Loucy (cell line): ENCODE data around the gene SUPT6H.

Experiments used
- H2AFZ ChIP-seq: fragments of 200-600 bp; sonication (generic); 2 replicates; pipeline ENCODE4 v1.6.0; 2016; ENCODE audit warnings: antibody characterized with exemption, mild to moderate bottlenecking, low read length, moderate library complexity
- H3F3A ChIP-seq: fragments of 200-600 bp; 2 replicates; pipeline ENCODE4 v1.6.0; 2016; ENCODE audit warnings: antibody characterized with exemption, low read depth, mild to moderate bottlenecking
- H3K27me3 ChIP-seq: fragments of 200-600 bp; sonication (generic); 2 replicates; pipeline ENCODE4 v1.6.1; 2014; ENCODE audit warnings: low read length, mild to moderate bottlenecking; ENCODE audit not compliant: insufficient read depth, poor library complexity, severe bottlenecking
- H3K36me3 ChIP-seq: fragments of 200-600 bp; sonication (generic); 2 replicates; pipeline ENCODE4 v1.6.1; 2016; ENCODE audit warnings: low read length; ENCODE audit not compliant: insufficient read depth
- H3K4me1 ChIP-seq: fragments of 200-600 bp; sonication (generic); 2 replicates; pipeline ENCODE4 v1.5.1; 2014; ENCODE audit warnings: low read length, mild to moderate bottlenecking; ENCODE audit not compliant: insufficient read depth, poor library complexity, severe bottlenecking
- H3K4me2 ChIP-seq: fragments of 200-600 bp; sonication (generic); 2 replicates; pipeline ENCODE4 v1.6.0; 2014; ENCODE audit warnings: antibody characterized with exemption, low read length, low read depth, mild to moderate bottlenecking; ENCODE audit not compliant: poor library complexity, severe bottlenecking
- H3K4me3 ChIP-seq: fragments of 200-600 bp; sonication (generic); 2 replicates; pipeline ENCODE4 v1.5.1; 2014; ENCODE audit warnings: low read length, mild to moderate bottlenecking, mixed read lengths; ENCODE audit not compliant: poor library complexity, severe bottlenecking
- H3K79me2 ChIP-seq: fragments of 200-600 bp; sonication (generic); 2 replicates; pipeline ENCODE4 v1.6.1; 2014; ENCODE audit warnings: low read length; ENCODE audit not compliant: insufficient read depth
- H3K9ac ChIP-seq: fragments of 200-600 bp; sonication (generic); 2 replicates; pipeline ENCODE4 v1.6.0; 2014; ENCODE audit warnings: mild to moderate bottlenecking, low read depth, low read length, moderate library complexity; ENCODE audit not compliant: poor library complexity, severe bottlenecking
- H3K9me2 ChIP-seq: fragments of 200-600 bp; sonication (generic); replicated peaks from 2 replicates; pipeline ENCODE4 v1.6.1; 2016; ENCODE audit warnings: low read depth, low read length, mixed read lengths
- H3K9me3 ChIP-seq: fragments of 200-600 bp; sonication (generic); 2 replicates; pipeline ENCODE4 v1.6.1; 2014; ENCODE audit warnings: mild to moderate bottlenecking, antibody characterized with exemption, low read length, low read depth; ENCODE audit not compliant: insufficient read depth
- H4K20me1 ChIP-seq: fragments of 200-600 bp; sonication (generic); 2 replicates; pipeline ENCODE4 v1.6.0; 2014; ENCODE audit warnings: antibody characterized with exemption, low read length, mild to moderate bottlenecking; ENCODE audit not compliant: insufficient read depth, poor library complexity, severe bottlenecking
- CTCF ChIP-seq: fragments of 200-600 bp; sonication (generic); conservative IDR thresholded peaks from 2 replicates; pipeline ENCODE4 v1.5.1; 2014; ENCODE audit warnings: mild to moderate bottlenecking, antibody characterized with exemption, low read length
- EZH2phosphoT487 ChIP-seq: fragments of 200-600 bp; IDR thresholded peaks from 2 replicates; pipeline ENCODE4 v1.6.1; 2018; ENCODE audit warnings: antibody characterized with exemption, mild to moderate bottlenecking, moderate library complexity, borderline replicate concordance

Gene SUPT6H

GRCh38 chr17:28729950-28730330 lies 67.9 kb downstream of the SUPT6H start:
- H3F3A ChIP-seq = peaks cover 5% of the 10 kb centered on the region
- H3K4me3 ChIP-seq = no peak overlapping the region
- H3K27me3 ChIP-seq = no peaks in the 10 kb centered on the region
- peaks cover 11% of the 10 kb centered on the region for H3K4me1 ChIP-seq
- H3K79me2 ChIP-seq = no peaks in the 10 kb centered on the region
- H3K36me3 ChIP-seq = peaks cover 6% of the 10 kb centered on the region; the same call in 1 of the 2 replicates
- H3K9me2 ChIP-seq = no peaks in the 10 kb centered on the region
- H3K9me3 ChIP-seq = no peaks in the 10 kb centered on the region
- TF ChIP-seq CTCF (no peak), EZH2phosphoT487 (no peak)
- no peak overlapping the region for H3K4me2 ChIP-seq
- H4K20me1 ChIP-seq = peaks cover 7% of the 10 kb centered on the region
- H3K9ac ChIP-seq = no peak overlapping the region
- H2AFZ ChIP-seq = no peak overlapping the region

- no peak overlapping the region for H3K4me2 ChIP-seq
- H3K27me3 ChIP-seq = no peaks in the 10 kb centered on the region
- H3K36me3 ChIP-seq = no peaks in the 10 kb centered on the region
- no peak overlapping the region for H3K9ac ChIP-seq
- no peak overlapping the region for H3K4me3 ChIP-seq
- no peaks in the 10 kb centered on the region for H3F3A ChIP-seq
- no peaks in the 10 kb centered on the region for H3K9me3 ChIP-seq
- H4K20me1 ChIP-seq = no peaks in the 10 kb centered on the region
- H3K4me1 ChIP-seq = peaks cover 8% of the 10 kb centered on the region
- TF ChIP-seq CTCF (no peak), EZH2phosphoT487 (no peak)
- no peaks in the 10 kb centered on the region for H3K79me2 ChIP-seq
- H2AFZ ChIP-seq = no peak overlapping the region
- no peaks in the 10 kb centered on the region for H3K9me2 ChIP-seq
Measured at GRCh38 chr17:28733346-28733745, 71.3 kb downstream of the SUPT6H start.

GRCh38 chr17:28734712-28735241 lies 72.8 kb downstream of the SUPT6H start:
- Histone ChIP-seq H3K4me3 (no peak overlapping the region), H3K4me2 (no peak overlapping the region), H3K9ac (no peak overlapping the region)

More at GRCh38 chr17:28734712-28735241, 72.8 kb downstream of the SUPT6H start:
- Histone ChIP-seq H3K27me3 (no peaks in the 10 kb centered on the region), H4K20me1 (no peaks in the 10 kb centered on the region), H2AFZ (no peak overlapping the region), H3K4me1 (peaks cover 10% of the 10 kb centered on the region), H3K9me3 (no peaks in the 10 kb centered on the region), H3K9me2 (no peaks in the 10 kb centered on the region), H3K79me2 (no peaks in the 10 kb centered on the region), H3K36me3 (no peaks in the 10 kb centered on the region), H3F3A (no peaks in the 10 kb centered on the region)
- TF ChIP-seq CTCF (no peak), EZH2phosphoT487 (no peak)
